ENCODE results near the gene DTYMK.

DNA sequence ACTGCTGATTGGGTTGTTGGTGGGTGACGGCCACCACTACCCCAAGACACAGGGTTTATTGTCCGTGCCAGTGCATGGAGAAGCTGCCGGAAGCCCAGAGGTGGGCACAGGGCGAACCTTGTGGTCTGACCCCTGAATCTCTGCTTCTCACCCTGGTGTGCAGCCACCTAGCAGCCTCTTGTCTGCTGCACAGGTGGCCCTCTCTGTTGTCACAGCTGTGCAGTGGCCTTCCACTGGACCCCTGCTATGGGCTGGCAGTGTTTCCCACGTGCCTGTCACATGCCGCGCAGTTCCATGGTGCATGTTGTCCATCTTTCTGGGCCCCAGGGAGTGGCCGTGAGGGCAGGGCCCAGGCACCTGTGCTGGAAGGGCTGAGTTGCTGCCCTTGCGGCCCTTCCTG is 33.9 kb downstream of the DTYMK start:
- TF ChIP-seq CTCF (IDR thresholded peaks at IDR 0.05): no peak
- no peak for TF ChIP-seq EZH2 (IDR thresholded peaks at IDR 0.05; ENCODE audit: borderline replicate concordance, insufficient read depth, low read depth, low read length, poor library complexity, severe bottlenecking)
